Activated B cell treated with CpG ODN at 0.5 μM for 24 hours (primary cell): ENCODE results near the gene TAC3. TPM values are rescaled to one million over a fixed set of nuclear protein-coding genes. Genes with fewer than 3 reads are reported as not detected.
"Not testable (repeated sequence)": the region's sequence is repeated elsewhere in the genome, so short reads cannot be mapped to it uniquely, and the experiment has no call there.

Experiments
- ATAC-seq: fragments of 200-7000 bp; cut with Tn5 transposase; one replicate; pipeline ENCODE4 v1.10.0; 2021; ENCODE audit warnings: low read depth, mild to moderate bottlenecking, moderate library complexity
- CTCF ChIA-PET: fragments of 350-600 bp; sonication (Branson Sonifier 250); formaldehyde crosslinking; loops from one replicate; lab custom pipeline; 2021; ENCODE audit warnings: antibody characterized with exemption; lab: Charles Lee
- POLR2A ChIA-PET: fragments of 350-600 bp; sonication (Branson Sonifier 250); formaldehyde crosslinking; loops from one replicate; lab custom pipeline; 2021; ENCODE audit warnings: antibody characterized with exemption; lab: Charles Lee
- DNase-seq: peaks from one replicate; pipeline ENCODE4 v3.0.0; 2022
- H3K27ac Mint-ChIP-seq: one replicate; pipeline ENCODE4 v1.8.0; 2020; ENCODE audit warnings: mixed read lengths
- H3K27me3 Mint-ChIP-seq: one replicate; pipeline ENCODE4 v1.8.0; 2021; ENCODE audit warnings: mixed read lengths
- H3K36me3 Mint-ChIP-seq: one replicate; pipeline ENCODE4 v1.8.0; 2021; ENCODE audit warnings: low read depth, mixed read lengths
- H3K4me1 Mint-ChIP-seq: one replicate; pipeline ENCODE4 v1.8.0; 2021; ENCODE audit warnings: mixed read lengths
- H3K4me3 Mint-ChIP-seq: one replicate; pipeline ENCODE4 v1.8.0; 2020; ENCODE audit warnings: mild to moderate bottlenecking, mixed read lengths
- H3K9me3 Mint-ChIP-seq: one replicate; pipeline ENCODE4 v1.8.0; 2020; ENCODE audit warnings: mixed read lengths
- intact Hi-C: fragments of 100-400 bp; cut with micrococcal nuclease; formaldehyde crosslinking; loops from one replicate; pipeline ENCODE4 v1.15.1; 2024
- total RNA-seq: library from RNA; stranded (reverse); gene quantifications from 2 replicates; pipeline ENCODE4 v1.2.3, GENCODE V29; 2022
- TF ChIP-seq, protein P1 (sequence below): fragments of 200-600 bp; IDR thresholded peaks from one replicate; pipeline ENCODE4 v1.8.0; 2022; ENCODE audit warnings: antibody characterized with exemption, mild to moderate bottlenecking

Gene TAC3
- total RNA-seq, 1 donor from 2014 or later = not detected

DNA sequence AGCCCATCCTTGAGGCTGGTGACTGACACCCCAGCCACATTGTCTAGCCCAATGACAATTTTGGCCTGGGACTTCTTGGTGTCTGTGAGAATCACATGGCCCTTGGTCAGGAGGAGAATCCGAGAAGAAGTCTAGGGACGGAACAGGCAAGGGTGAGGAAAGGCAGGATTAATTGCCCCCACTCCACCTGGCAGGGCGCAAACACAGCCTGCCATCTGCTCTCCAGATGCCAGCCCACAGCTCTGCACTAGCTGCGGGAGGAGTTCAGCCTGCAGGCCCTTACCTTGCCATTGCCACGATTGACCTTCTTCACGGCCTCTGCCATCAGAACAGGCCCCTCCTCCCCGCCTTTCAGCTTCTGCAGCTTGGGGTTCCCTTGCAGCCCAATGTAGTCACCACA, 13.1 kb upstream of the TAC3 start:
- no peak for ATAC-seq

DNA sequence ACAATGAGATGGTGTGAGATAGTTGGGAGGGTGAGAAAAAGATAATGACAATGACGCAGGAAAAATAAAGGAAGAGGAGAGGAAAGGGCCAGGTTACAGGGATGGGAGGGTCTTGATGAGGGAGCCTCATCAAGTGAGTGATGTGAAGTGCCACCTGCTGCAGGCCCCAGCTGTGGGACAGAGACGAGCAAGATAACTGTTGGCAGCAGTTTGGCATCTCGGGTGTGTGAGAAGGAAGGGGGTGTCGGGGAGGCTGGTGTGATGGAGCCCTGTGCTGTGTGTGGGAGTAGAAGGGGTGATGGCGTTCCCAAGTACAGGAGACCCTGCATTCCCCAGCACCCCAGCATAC, 11.4 kb upstream of the TAC3 start:
- Mint-ChIP-seq H3K36me3 (no peaks in the 10 kb centered on the region), H3K4me3 (no peak overlapping the region), H3K9me3 (no peaks in the 10 kb centered on the region), H3K27me3 (no peaks in the 10 kb centered on the region), H3K27ac (no peak overlapping the region), H3K4me1 (peaks cover 14% of the 10 kb centered on the region)
- CTCF ChIA-PET = interaction anchor here (0.5 to 1.6 kb wide), 2 partner anchors 35 to 84 kb away, joined by 3 to 5 read pairs; partner anchors contain the start of gene STAT6
- TF ChIP-seq, protein P1, sequence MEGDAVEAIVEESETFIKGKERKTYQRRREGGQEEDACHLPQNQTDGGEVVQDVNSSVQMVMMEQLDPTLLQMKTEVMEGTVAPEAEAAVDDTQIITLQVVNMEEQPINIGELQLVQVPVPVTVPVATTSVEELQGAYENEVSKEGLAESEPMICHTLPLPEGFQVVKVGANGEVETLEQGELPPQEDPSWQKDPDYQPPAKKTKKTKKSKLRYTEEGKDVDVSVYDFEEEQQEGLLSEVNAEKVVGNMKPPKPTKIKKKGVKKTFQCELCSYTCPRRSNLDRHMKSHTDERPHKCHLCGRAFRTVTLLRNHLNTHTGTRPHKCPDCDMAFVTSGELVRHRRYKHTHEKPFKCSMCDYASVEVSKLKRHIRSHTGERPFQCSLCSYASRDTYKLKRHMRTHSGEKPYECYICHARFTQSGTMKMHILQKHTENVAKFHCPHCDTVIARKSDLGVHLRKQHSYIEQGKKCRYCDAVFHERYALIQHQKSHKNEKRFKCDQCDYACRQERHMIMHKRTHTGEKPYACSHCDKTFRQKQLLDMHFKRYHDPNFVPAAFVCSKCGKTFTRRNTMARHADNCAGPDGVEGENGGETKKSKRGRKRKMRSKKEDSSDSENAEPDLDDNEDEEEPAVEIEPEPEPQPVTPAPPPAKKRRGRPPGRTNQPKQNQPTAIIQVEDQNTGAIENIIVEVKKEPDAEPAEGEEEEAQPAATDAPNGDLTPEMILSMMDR = no peak
- ATAC-seq = no peak
- no peak for DNase-seq
- intact Hi-C loops = no loop called here
- POLR2A ChIA-PET = no interaction called here

More for the DNA sequence above, 13.1 kb upstream of the TAC3 start:
- TF ChIP-seq, protein P1 = no peak
- CTCF ChIA-PET = interaction anchor here (2.5 kb wide), 1 partner anchor 82 kb away, joined by 15 read pairs; the partner anchor contains the start of gene STAT6
- H3K4me1 Mint-ChIP-seq = peaks cover 14% of the 10 kb centered on the region
- no peaks in the 10 kb centered on the region for H3K27me3 Mint-ChIP-seq
- no peak overlapping the region for H3K27ac Mint-ChIP-seq
- DNase-seq = no peak
- H3K36me3 Mint-ChIP-seq = no peaks in the 10 kb centered on the region
- no peaks in the 10 kb centered on the region for H3K9me3 Mint-ChIP-seq
- intact Hi-C loops = no loop called here
- no peak overlapping the region for H3K4me3 Mint-ChIP-seq
- POLR2A ChIA-PET = no interaction called here

DNA sequence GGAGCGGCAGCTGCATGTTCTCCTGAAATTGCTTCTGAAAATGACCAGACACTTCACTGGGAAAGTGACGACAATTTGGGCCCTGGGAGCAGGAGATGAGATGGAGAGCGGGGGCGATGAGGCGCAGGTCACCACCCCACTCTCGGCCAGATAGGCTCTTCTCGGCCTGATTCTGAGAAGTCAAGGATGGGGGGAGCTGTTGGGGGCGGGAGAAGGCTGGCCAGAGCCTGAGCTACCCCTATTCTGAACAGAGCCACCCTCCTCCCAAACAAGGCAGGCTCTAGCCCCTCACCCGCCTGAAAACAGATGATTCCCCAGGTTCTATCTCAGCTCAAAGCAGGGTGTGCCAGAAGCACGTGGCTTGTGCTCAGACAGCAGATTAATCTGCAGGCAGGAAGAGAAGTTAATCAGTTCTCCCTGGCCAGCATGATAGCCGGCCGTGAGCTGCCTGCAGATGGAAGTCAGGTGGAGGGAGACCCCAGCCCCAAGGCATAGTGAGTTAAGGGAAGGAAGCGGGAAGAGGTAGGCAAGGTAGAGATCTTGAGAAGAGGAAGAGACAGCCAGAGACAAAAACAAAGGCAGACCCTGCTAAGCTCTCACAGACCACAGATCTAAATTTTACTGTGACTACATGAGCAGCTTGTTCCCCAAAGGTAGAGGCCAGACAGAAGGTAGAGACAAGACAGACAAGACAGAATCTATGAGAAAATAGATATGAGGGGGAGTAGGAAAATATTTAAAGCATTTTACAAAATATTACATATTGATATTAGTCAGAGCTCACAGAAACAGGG, 10.9 kb upstream of the TAC3 start:
- Mint-ChIP-seq H3K36me3 (no peaks in the 10 kb centered on the region), H3K4me3 (no peak overlapping the region), H3K4me1 (peaks cover 14% of the 10 kb centered on the region), H3K9me3 (no peaks in the 10 kb centered on the region), H3K27me3 (no peaks in the 10 kb centered on the region), H3K27ac (no peak overlapping the region)
- ChIA-PET POLR2A (interaction anchor here (0.5 to 1.2 kb wide), 3 partner anchors 9 to 73 kb away, joined by 3 read pairs; no protein-coding TSS in a partner anchor), CTCF (interaction anchor here (1.6 kb wide), 1 partner anchor 84 kb away, joined by 5 read pairs; the partner anchor contains the start of gene STAT6)
- TF ChIP-seq, protein P1 = no peak
- ATAC-seq (no peak), DNase-seq (no peak)
- intact Hi-C loops = no loop called here

DNA sequence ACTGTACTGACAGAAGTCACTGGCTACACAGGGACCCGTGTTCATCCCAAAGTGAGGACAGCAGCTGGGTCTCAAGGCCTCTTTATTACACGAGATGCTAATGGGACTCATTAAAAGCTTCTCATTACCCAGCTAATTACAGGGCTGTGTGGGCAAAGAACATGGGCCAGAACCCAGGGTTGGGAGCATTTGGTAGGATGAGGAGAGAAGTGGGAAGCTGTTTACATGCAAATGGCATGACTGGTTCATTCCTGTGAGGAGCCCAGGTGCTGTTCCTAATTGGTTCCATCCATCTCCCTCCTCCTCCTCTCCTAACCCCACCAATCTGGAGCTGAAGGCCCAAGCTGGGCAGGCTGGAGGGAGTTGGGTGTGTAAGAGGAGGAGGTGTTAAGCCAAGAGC, 8.9 kb upstream of the TAC3 start:
- no peak for DNase-seq
- Mint-ChIP-seq H3K4me3 (no peak overlapping the region), H3K36me3 (no peaks in the 10 kb centered on the region), H3K27ac (no peak overlapping the region), H3K9me3 (no peaks in the 10 kb centered on the region), H3K27me3 (no peaks in the 10 kb centered on the region), H3K4me1 (peaks cover 11% of the 10 kb centered on the region)
- ChIA-PET CTCF (interaction anchor here (1.3 kb wide), 1 partner anchor 44 kb away, joined by 4 read pairs; no protein-coding TSS in a partner anchor), POLR2A (no interaction called here)
- no peak for ATAC-seq
- TF ChIP-seq, protein P1 = no peak
- intact Hi-C loops = no loop called here

DNA sequence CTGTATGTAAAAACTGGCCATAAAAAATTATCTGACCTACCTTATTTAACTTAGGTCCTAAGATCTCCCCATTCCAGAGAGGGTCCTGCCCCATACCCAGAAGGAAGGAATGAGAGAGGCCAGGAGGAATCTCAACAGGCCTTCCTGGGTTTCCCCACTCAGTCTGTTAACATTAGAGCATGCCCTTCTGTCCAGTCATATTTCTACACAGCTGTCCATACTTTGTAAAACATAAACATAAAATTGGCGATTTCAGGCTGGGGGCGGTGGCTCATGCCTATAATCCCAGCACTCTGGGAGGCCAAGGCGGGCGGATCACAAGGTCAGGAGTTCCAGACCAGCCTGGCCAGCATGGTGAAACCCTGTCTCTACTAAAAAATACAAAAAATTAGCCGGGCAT, 6.0 kb upstream of the TAC3 start:
- H3K9me3 Mint-ChIP-seq, H3K4me3 Mint-ChIP-seq, POLR2A ChIA-PET, ATAC-seq, H3K27ac Mint-ChIP-seq, intact Hi-C loops, H3K27me3 Mint-ChIP-seq, DNase-seq, CTCF ChIA-PET, H3K36me3 Mint-ChIP-seq: not testable (repeated sequence)
- H3K4me1 Mint-ChIP-seq = peaks cover 11% of the 10 kb centered on the region
